ENCODE results near the gene GPBP1.
"Not testable (repeated sequence)": the region's sequence is repeated elsewhere in the genome, so short reads cannot be mapped to it uniquely, and the experiment has no call there.

The GPBP1 gene

DNA sequence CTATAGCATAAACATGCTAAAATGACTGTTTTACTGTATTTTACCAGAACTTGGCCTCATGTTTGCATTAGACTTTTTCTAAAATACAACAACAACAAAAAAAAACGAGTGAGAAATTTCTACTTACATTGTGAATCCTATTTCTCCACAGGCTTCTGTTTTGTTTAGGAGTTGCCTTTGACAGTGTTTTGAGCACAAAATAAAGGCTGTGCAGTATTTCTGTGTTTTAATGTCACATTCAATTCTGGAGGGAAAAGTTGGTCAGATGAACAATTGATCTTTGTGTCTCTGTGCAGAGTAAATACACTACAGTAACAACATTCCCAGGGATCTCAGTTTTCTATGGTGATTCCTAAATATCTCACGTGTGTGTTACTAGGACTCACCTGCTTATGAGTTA, 131.1 kb downstream of the GPBP1 start:
- no peaks in the 10 kb centered on the region for H3K27me3 ChIP-seq (ENCODE audit: low read length)
- H3K9me3 ChIP-seq (ENCODE audit: insufficient read depth, low read length), result peaks cover 9% of the 10 kb centered on the region; the same call in 1 of the 2 replicates
- H3K4me2 ChIP-seq (ENCODE audit: low read depth, low read length, poor library complexity, severe bottlenecking), result no peak overlapping the region
- H3K9ac ChIP-seq (ENCODE audit: low read length), result no peak overlapping the region
- H4K20me1 ChIP-seq (ENCODE audit: low read depth, low read length), result no peaks in the 10 kb centered on the region
- no peaks in the 10 kb centered on the region for H3K36me3 ChIP-seq (ENCODE audit: low read length)
- H2AFZ ChIP-seq (ENCODE audit: low read depth, low read length, severe bottlenecking), result no peak overlapping the region
- H3K9me2 ChIP-seq (replicated peaks; ENCODE audit: insufficient read depth, low read length), result no peaks in the 10 kb centered on the region
- no peak overlapping the region for H3K4me3 ChIP-seq (ENCODE audit: insufficient read depth, low read length, poor library complexity, severe bottlenecking)
- H3K27ac ChIP-seq (ENCODE audit: low read depth, low read length), result no peak overlapping the region
- TF ChIP-seq, protein P1, sequence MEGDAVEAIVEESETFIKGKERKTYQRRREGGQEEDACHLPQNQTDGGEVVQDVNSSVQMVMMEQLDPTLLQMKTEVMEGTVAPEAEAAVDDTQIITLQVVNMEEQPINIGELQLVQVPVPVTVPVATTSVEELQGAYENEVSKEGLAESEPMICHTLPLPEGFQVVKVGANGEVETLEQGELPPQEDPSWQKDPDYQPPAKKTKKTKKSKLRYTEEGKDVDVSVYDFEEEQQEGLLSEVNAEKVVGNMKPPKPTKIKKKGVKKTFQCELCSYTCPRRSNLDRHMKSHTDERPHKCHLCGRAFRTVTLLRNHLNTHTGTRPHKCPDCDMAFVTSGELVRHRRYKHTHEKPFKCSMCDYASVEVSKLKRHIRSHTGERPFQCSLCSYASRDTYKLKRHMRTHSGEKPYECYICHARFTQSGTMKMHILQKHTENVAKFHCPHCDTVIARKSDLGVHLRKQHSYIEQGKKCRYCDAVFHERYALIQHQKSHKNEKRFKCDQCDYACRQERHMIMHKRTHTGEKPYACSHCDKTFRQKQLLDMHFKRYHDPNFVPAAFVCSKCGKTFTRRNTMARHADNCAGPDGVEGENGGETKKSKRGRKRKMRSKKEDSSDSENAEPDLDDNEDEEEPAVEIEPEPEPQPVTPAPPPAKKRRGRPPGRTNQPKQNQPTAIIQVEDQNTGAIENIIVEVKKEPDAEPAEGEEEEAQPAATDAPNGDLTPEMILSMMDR (IDR thresholded peaks at IDR 0.05; ENCODE audit: insufficient read depth, low read length, poor library complexity, severe bottlenecking), result no peak
- TF ChIP-seq EZH2phosphoT487 (conservative IDR thresholded peaks at IDR 0.05; ENCODE audit: low read length), result no peak
- no peaks in the 10 kb centered on the region for H3F3A ChIP-seq (ENCODE audit: insufficient read depth)
- H3K79me2 ChIP-seq (ENCODE audit: insufficient read depth, low read length), result no peaks in the 10 kb centered on the region

DNA sequence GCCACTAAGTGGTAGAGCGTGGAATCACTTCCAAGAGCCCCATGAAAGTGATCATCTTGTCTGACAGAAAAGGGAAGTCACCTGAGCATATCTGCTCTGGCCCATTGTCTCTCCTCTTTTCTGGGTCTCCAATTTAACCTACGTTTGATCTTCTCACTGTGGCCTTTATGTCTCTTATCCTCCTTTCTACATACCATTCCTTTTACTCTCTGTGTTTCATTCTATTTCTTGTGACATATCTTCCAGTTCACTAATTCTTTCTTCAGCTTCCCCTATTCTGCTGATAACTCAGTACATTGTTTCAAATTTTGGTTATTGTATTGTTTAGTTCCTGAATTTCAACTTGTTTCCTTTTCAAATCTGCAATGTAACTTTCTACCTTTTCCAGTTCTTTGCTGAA, 132.5 kb downstream of the GPBP1 start:
- H4K20me1 ChIP-seq (ENCODE audit: low read depth, low read length), result no peaks in the 10 kb centered on the region
- no peak overlapping the region for H3K4me3 ChIP-seq (ENCODE audit: insufficient read depth, low read length, poor library complexity, severe bottlenecking)
- peaks cover 9% of the 10 kb centered on the region; the same call in 1 of the 2 replicates for H3K9me3 ChIP-seq (ENCODE audit: insufficient read depth, low read length)
- H3K27me3 ChIP-seq (ENCODE audit: low read length), result no peaks in the 10 kb centered on the region
- no peak overlapping the region for H3K4me2 ChIP-seq (ENCODE audit: low read depth, low read length, poor library complexity, severe bottlenecking)
- H3K9me2 ChIP-seq (replicated peaks; ENCODE audit: insufficient read depth, low read length), result no peaks in the 10 kb centered on the region
- H2AFZ ChIP-seq (ENCODE audit: low read depth, low read length, severe bottlenecking), result no peak overlapping the region
- H3K36me3 ChIP-seq (ENCODE audit: low read length), result no peaks in the 10 kb centered on the region
- H3K79me2 ChIP-seq (ENCODE audit: insufficient read depth, low read length), result no peaks in the 10 kb centered on the region
- H3F3A ChIP-seq (ENCODE audit: insufficient read depth), result no peaks in the 10 kb centered on the region
- H3K27ac ChIP-seq (ENCODE audit: low read depth, low read length), result no peak overlapping the region
- H3K9ac ChIP-seq (ENCODE audit: low read length), result no peak overlapping the region
- no peak for TF ChIP-seq EZH2phosphoT487 (conservative IDR thresholded peaks at IDR 0.05; ENCODE audit: low read length)

DNA sequence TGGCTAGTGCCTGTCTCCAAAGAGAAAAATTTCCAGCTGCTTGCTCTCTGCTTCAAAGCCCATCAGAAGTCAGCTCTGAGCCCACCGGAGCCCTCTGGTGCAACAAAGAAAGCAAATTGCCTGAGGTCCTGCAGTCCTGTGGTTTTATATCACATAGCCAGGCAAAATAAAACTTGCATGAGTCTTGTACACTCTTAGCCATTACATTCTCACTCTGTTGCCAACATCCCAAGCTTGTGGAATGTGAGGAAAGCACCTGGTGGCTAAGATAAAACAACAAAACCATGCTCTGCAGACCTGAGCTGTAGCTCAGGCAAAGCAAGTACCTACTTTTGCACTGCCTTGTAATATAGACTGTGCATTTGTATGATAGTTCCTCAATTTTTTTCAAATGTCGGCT, 133.7 kb downstream of the GPBP1 start:
- Histone ChIP-seq H3K27ac (ENCODE audit: low read depth, low read length) (no peak overlapping the region), H4K20me1 (ENCODE audit: low read depth, low read length) (no peaks in the 10 kb centered on the region), H2AFZ (ENCODE audit: low read depth, low read length, severe bottlenecking) (no peak overlapping the region), H3K9ac (ENCODE audit: low read length) (no peak overlapping the region), H3K4me2 (ENCODE audit: low read depth, low read length, poor library complexity, severe bottlenecking) (no peak overlapping the region), H3K9me2 (replicated peaks; ENCODE audit: insufficient read depth, low read length) (no peaks in the 10 kb centered on the region), H3F3A (ENCODE audit: insufficient read depth) (no peaks in the 10 kb centered on the region), H3K27me3 (ENCODE audit: low read length) (no peaks in the 10 kb centered on the region), H3K4me3 (ENCODE audit: insufficient read depth, low read length, poor library complexity, severe bottlenecking) (no peak overlapping the region), H3K79me2 (ENCODE audit: insufficient read depth, low read length) (no peaks in the 10 kb centered on the region), H3K36me3 (ENCODE audit: low read length) (no peaks in the 10 kb centered on the region), H3K9me3 (ENCODE audit: insufficient read depth, low read length) (peaks cover 9% of the 10 kb centered on the region; the same call in 1 of the 2 replicates)
- no peak for TF ChIP-seq EZH2phosphoT487 (conservative IDR thresholded peaks at IDR 0.05; ENCODE audit: low read length)
- TF ChIP-seq, protein P1 (IDR thresholded peaks at IDR 0.05; ENCODE audit: insufficient read depth, low read length, poor library complexity, severe bottlenecking), result no peak

DNA sequence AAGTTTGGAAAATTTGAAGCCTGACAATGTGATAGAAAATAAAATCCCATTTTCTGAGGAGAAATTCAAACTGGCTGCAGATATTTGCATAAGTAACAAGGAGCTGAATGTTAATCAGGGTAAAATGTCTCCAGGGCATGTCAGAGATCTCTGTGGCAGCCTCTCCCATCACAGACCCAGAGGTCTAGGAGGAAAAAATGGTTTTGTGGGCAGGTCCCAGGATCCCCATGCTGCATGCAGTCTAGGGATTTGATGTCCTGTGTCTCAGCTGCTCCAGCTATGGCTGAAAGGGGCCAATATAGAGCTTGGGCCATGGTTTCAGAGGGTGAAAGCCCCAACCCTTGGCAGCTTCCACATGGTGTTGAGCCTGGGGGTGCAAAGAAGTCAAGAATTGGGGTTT, 135.2 kb downstream of the GPBP1 start:
- H3K9me3 ChIP-seq (ENCODE audit: insufficient read depth, low read length); H3F3A ChIP-seq (ENCODE audit: insufficient read depth); H3K27me3 ChIP-seq (ENCODE audit: low read length); H3K4me3 ChIP-seq (ENCODE audit: insufficient read depth, low read length, poor library complexity, severe bottlenecking); H3K4me2 ChIP-seq (ENCODE audit: low read depth, low read length, poor library complexity, severe bottlenecking); H3K9me2 ChIP-seq (replicated peaks; ENCODE audit: insufficient read depth, low read length); H2AFZ ChIP-seq (ENCODE audit: low read depth, low read length, severe bottlenecking); H4K20me1 ChIP-seq (ENCODE audit: low read depth, low read length); H3K9ac ChIP-seq (ENCODE audit: low read length); H3K79me2 ChIP-seq (ENCODE audit: insufficient read depth, low read length); H3K36me3 ChIP-seq (ENCODE audit: low read length); H3K27ac ChIP-seq (ENCODE audit: low read depth, low read length): not testable (repeated sequence)
